Measurements from ENCODE around the gene EPHB4.

EPHB4 gene

DNA sequence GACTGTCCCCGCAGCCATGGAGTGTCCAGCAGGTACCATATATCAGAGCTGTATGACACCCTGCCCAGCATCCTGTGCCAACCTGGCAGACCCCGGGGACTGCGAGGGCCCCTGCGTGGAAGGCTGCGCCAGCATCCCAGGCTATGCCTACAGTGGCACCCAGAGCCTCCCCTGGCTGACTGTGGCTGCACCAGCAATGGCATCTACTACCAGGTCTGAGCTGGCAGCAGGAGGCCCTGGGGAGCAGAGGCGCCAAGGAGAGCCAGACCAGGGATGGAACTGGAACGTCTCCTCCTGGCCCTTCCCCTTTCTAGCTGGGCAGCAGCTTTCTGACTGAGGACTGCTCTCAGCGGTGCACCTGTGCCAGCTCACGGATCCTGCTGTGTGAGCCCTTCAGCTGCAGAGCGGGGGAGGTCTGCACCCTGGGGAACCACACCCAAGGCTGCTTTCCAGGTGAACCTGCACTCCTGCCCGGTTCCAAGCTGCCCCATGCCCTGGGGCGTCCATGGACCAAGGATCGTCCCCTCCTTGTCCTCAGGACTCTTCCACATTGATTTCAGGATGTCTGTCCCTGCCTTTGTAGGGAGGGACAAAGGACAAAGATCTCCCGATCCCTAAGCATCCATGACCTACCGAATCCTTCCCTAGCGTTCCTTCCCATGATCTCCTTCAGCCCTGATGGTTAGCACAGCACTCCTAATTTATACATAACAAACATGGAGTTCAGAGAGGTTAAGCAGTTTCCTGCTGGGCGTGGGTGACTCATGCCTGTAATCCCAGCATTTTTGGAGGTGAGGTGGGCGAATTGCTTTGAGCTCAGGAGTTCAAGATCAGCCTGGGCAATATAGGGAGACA lies 33.3 kb downstream of the EPHB4 start (continued):
- TF ChIP-seq, protein P1, sequence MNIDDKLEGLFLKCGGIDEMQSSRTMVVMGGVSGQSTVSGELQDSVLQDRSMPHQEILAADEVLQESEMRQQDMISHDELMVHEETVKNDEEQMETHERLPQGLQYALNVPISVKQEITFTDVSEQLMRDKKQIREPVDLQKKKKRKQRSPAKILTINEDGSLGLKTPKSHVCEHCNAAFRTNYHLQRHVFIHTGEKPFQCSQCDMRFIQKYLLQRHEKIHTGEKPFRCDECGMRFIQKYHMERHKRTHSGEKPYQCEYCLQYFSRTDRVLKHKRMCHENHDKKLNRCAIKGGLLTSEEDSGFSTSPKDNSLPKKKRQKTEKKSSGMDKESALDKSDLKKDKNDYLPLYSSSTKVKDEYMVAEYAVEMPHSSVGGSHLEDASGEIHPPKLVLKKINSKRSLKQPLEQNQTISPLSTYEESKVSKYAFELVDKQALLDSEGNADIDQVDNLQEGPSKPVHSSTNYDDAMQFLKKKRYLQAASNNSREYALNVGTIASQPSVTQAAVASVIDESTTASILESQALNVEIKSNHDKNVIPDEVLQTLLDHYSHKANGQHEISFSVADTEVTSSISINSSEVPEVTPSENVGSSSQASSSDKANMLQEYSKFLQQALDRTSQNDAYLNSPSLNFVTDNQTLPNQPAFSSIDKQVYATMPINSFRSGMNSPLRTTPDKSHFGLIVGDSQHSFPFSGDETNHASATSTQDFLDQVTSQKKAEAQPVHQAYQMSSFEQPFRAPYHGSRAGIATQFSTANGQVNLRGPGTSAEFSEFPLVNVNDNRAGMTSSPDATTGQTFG (tag by site-specific recombination; IDR thresholded peaks at IDR 0.05; ENCODE audit: borderline replicate concordance) = no peak
- TF ChIP-seq ZBTB17 (tag by site-specific recombination; IDR thresholded peaks at IDR 0.05) (peak; percentile 81), ZNF24 (tag by site-specific recombination; IDR thresholded peaks at IDR 0.05) (peak; percentile 64; the same call in 1 of the 2 replicates), ZNF843 (tag by site-specific recombination; IDR thresholded peaks at IDR 0.05) (0 out of 2 replicates have a peak, but pooled peaks have one; percentile 49), ZNF664 (tag by site-specific recombination; IDR thresholded peaks at IDR 0.05) (peak; percentile 49; the same call in 1 of the 2 replicates), HOXA7 (CRISPR knock-in tag; IDR thresholded peaks at IDR 0.05; ENCODE audit: borderline replicate concordance) (no peak), ZEB2 (tag by site-specific recombination; IDR thresholded peaks at IDR 0.05) (0 out of 2 replicates have a peak, but pooled peaks have one; percentile 53), ZNF423 (tag by site-specific recombination; IDR thresholded peaks at IDR 0.05) (peak; percentile 61; the same call in 1 of the 2 replicates), IKZF3 (tag by site-specific recombination; IDR thresholded peaks at IDR 0.05) (peak; percentile 14; the same call in 1 of the 2 replicates), ZBTB20 (tag by site-specific recombination; IDR thresholded peaks at IDR 0.05) (peak; percentile 28; the same call in 1 of the 2 replicates), SP7 (tag by site-specific recombination; IDR thresholded peaks at IDR 0.05) (peak; percentile 76)
- TF ChIP-seq, protein P2, sequence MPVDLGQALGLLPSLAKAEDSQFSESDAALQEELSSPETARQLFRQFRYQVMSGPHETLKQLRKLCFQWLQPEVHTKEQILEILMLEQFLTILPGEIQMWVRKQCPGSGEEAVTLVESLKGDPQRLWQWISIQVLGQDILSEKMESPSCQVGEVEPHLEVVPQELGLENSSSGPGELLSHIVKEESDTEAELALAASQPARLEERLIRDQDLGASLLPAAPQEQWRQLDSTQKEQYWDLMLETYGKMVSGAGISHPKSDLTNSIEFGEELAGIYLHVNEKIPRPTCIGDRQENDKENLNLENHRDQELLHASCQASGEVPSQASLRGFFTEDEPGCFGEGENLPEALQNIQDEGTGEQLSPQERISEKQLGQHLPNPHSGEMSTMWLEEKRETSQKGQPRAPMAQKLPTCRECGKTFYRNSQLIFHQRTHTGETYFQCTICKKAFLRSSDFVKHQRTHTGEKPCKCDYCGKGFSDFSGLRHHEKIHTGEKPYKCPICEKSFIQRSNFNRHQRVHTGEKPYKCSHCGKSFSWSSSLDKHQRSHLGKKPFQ (tag by site-specific recombination; IDR thresholded peaks at IDR 0.05) = no peak

DNA sequence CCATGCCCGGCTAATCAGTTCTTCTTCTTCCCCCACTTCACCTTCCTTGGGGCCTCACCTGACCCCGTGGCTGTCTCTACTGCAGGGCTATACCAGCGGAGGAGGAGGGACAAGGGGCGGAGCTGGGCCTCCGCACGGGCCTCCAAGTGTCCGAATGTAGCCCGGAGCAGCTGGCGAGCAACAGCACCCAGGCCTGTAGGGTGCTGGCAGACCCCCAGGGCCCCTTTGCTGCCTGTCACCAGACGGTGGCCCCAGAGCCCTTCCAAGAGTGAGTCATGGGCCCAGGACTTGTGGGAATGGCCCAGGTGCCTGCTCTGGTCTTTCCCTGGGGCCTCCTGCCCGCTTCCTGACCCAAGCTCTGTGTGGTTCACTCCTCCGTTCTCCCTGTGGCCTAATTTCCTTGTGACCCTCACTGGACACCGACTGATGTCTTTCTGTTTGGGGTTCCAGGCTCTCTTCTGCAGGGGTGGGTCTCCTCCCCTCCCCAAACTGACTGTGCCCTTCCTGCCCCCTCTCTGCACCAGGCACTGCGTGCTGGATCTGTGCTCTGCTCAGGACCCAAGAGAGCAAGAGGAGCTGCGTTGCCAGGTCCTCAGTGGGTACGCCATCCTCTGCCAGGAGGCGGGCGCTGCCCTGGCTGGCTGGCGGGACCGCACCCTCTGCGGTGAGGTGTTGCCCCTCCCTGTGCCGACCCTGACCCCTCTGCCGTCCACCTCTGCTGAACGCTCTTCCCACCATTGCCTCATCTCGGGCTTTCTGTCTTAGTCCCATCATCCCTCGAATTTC lies 35.2 kb downstream of the EPHB4 start:
- H3K4me1 ChIP-seq (ENCODE audit: control insufficient read depth, insufficient read depth, low read length) = peaks cover 8% of the 10 kb centered on the region
- TF ChIP-seq ZNF600 (tag by site-specific recombination; IDR thresholded peaks at IDR 0.05) = peak; percentile 67; the same call in 1 of the 2 replicates
- no peak for TF ChIP-seq ZSCAN23 (tag by site-specific recombination; IDR thresholded peaks at IDR 0.05)
- CTCF ChIA-PET = interaction anchor here (0.6 to 0.7 kb wide), 2 partner anchors 45 to 315 kb away, joined by 3 read pairs; no protein-coding TSS in a partner anchor
- H3K4me3 ChIP-seq (ENCODE audit: low read depth, low read length) = no peak overlapping the region
- no peaks in the 10 kb centered on the region for H3K36me3 ChIP-seq (ENCODE audit: control insufficient read depth in 2 of 2, insufficient read depth in 1 of 2, low read length in 2 of 2)
- H3K9me3 ChIP-seq (ENCODE audit: control insufficient read depth, insufficient read depth, low read depth, low read length) = no peaks in the 10 kb centered on the region
- no peak overlapping the region for H3K27ac ChIP-seq (ENCODE audit: extremely low read depth, low read depth, low read length)
- POLR2A ChIA-PET = no interaction called here

DNA sequence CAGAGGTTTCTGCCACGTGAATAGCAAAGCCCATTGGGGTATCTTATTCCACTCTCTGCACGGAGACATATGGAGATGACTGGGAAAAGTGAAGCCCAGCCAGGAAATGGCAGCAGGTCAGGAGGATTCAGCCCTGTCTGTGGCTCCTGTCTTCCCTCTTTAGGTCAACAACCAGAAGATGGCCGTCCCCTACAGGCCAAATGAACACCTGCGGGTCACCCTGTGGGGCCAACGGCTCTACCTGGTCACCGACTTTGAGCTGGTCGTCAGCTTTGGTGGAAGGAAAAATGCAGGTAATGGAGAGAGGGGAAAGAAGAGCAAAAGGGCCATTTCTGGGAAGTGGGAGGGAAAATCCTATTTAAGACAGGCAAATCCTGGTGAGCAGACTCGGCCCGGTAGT lies 38.3 kb downstream of the EPHB4 start:
- ChIA-PET POLR2A (interaction anchor here (0.6 to 1.2 kb wide), 2 partner anchors 204 to 1276 kb away, joined by 3 read pairs; no protein-coding TSS in a partner anchor), CTCF (no interaction called here)
- Histone ChIP-seq H3K36me3 (ENCODE audit: control insufficient read depth in 2 of 2, insufficient read depth in 1 of 2, low read length in 2 of 2) (no peaks in the 10 kb centered on the region), H3K4me3 (ENCODE audit: low read depth, low read length) (no peak overlapping the region), H3K4me1 (ENCODE audit: control insufficient read depth, insufficient read depth, low read length) (peaks cover 4% of the 10 kb centered on the region), H3K9me3 (ENCODE audit: control insufficient read depth, insufficient read depth, low read depth, low read length) (no peaks in the 10 kb centered on the region), H3K27ac (ENCODE audit: extremely low read depth, low read depth, low read length) (no peak overlapping the region)
- TF ChIP-seq SP7 (tag by site-specific recombination; IDR thresholded peaks at IDR 0.05) = no peak
- TF ChIP-seq, protein P3, sequence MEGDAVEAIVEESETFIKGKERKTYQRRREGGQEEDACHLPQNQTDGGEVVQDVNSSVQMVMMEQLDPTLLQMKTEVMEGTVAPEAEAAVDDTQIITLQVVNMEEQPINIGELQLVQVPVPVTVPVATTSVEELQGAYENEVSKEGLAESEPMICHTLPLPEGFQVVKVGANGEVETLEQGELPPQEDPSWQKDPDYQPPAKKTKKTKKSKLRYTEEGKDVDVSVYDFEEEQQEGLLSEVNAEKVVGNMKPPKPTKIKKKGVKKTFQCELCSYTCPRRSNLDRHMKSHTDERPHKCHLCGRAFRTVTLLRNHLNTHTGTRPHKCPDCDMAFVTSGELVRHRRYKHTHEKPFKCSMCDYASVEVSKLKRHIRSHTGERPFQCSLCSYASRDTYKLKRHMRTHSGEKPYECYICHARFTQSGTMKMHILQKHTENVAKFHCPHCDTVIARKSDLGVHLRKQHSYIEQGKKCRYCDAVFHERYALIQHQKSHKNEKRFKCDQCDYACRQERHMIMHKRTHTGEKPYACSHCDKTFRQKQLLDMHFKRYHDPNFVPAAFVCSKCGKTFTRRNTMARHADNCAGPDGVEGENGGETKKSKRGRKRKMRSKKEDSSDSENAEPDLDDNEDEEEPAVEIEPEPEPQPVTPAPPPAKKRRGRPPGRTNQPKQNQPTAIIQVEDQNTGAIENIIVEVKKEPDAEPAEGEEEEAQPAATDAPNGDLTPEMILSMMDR (tag by site-specific recombination; IDR thresholded peaks at IDR 0.05) = 0 out of 2 replicates have a peak, but pooled peaks have one; percentile 8
- no peak for TF ChIP-seq YY2 (tag by site-specific recombination; IDR thresholded peaks at IDR 0.05)
- no peak for TF ChIP-seq KLF7 (tag by site-specific recombination; IDR thresholded peaks at IDR 0.05; ENCODE audit: borderline replicate concordance)
- TF ChIP-seq, protein P4, sequence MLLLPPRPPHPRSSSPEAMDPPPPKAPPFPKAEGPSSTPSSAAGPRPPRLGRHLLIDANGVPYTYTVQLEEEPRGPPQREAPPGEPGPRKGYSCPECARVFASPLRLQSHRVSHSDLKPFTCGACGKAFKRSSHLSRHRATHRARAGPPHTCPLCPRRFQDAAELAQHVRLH (tag by site-specific recombination; IDR thresholded peaks at IDR 0.05) = no peak
- TF ChIP-seq ZNF621 (tag by site-specific recombination; IDR thresholded peaks at IDR 0.05) = no peak
- TF ChIP-seq, protein P5, sequence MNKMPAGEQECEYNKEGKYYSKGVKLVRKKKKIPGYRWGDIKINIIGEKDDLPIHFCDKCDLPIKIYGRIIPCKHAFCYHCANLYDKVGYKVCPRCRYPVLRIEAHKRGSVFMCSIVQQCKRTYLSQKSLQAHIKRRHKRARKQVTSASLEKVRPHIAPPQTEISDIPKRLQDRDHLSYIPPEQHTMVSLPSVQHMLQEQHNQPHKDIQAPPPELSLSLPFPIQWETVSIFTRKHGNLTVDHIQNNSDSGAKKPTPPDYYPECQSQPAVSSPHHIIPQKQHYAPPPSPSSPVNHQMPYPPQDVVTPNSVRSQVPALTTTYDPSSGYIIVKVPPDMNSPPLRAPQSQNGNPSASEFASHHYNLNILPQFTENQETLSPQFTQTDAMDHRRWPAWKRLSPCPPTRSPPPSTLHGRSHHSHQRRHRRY (tag by site-specific recombination; IDR thresholded peaks at IDR 0.05) = no peak
- TF ChIP-seq, protein P6, sequence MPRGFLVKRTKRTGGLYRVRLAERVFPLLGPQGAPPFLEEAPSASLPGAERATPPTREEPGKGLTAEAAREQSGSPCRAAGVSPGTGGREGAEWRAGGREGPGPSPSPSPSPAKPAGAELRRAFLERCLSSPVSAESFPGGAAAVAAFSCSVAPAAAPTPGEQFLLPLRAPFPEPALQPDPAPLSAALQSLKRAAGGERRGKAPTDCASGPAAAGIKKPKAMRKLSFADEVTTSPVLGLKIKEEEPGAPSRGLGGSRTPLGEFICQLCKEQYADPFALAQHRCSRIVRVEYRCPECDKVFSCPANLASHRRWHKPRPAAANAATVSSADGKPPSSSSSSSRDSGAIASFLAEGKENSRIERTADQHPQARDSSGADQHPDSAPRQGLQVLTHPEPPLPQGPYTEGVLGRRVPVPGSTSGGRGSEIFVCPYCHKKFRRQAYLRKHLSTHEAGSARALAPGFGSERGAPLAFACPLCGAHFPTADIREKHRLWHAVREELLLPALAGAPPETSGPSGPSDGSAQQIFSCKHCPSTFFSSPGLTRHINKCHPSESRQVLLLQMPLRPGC (tag by site-specific recombination; IDR thresholded peaks at IDR 0.05) = no peak
- TF ChIP-seq ZNF223 (tag by site-specific recombination; IDR thresholded peaks at IDR 0.05) = no peak
